Right renal cortex interstitium (tissue), 3 donors: ENCODE results near the gene PCGF5. TPM values are rescaled to one million over a fixed set of nuclear protein-coding genes. Genes with fewer than 3 reads are reported as not detected.
"Not testable (repeated sequence)": the region's sequence is repeated elsewhere in the genome, so short reads cannot be mapped to it uniquely, and the experiment has no call there.

Source experiments
- DNase-seq, 3 donors: peaks; one replicate each; pipeline ENCODE4 v3.0.0-alpha.2; 2013; ENCODE audit warnings: low read depth in 3 of 3, low spot score in 2 of 3
- polyA plus RNA-seq, 3 donors: library from polyadenylated mRNA; unstranded; fragments of 120-200 nt; gene quantifications; one replicate each; pipeline ENCODE4 v1.2.1, GENCODE V29; 2013; ENCODE audit not compliant: insufficient read length in 3 of 3

The PCGF5 gene
- polyA plus RNA-seq, 3 donors = 26.9 to 27.4 (median 27.3) TPM

DNA sequence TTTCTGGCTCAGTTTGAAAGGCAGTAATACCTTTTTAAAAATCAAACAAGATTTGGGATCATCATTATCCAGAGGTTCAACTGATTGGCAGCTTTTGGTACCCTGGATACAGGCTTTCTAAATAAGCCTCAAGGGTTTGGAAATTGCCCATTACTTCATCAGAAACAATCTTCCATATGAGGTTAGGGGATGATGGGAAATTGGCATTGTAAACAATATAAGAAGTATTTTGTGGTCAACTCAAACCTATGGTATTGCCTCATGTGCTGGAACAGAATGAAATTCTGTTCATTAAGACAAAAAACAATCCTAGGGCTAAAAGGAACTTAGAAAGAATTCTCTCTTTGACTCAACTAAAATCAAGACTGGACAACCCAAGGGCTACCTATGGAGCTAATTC, 97.1 kb downstream of the PCGF5 start:
- no peak for DNase-seq

- DNase-seq = no peak
These were observed 98.9 kb downstream of the PCGF5 start for GRCh38 chr10:91319336-91319735.

DNA sequence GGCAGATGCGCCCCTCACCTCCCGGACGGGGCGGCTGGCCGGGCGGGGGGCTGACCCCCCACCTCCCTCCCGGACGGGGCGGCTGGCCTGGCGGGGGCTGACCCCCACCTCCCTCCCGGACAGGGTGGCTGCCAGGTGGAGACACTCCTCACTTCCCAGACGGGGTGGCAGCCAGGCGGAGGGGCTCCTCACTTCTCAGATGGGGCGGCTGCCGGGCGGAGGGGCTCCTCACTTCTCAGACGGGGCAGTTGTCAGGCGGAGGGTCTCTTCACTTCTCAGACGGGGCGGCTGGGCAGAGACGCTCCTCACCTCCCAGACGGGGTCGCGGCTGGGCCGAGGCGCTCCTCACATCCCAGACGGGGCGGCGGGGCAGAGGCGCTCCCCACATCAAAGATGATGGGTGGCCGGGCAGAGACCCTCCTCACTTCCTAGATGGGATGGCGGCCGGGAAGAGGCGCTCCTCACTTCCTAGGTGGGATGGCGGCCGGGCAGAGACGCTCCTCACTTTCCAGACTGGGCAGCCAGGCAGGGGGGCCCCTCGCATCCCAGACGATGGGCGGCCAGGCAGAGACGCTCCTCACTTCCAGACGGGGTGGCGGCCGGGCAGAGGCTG, 102.9 kb downstream of the PCGF5 start:
- DNase-seq = not testable (repeated sequence)

DNA sequence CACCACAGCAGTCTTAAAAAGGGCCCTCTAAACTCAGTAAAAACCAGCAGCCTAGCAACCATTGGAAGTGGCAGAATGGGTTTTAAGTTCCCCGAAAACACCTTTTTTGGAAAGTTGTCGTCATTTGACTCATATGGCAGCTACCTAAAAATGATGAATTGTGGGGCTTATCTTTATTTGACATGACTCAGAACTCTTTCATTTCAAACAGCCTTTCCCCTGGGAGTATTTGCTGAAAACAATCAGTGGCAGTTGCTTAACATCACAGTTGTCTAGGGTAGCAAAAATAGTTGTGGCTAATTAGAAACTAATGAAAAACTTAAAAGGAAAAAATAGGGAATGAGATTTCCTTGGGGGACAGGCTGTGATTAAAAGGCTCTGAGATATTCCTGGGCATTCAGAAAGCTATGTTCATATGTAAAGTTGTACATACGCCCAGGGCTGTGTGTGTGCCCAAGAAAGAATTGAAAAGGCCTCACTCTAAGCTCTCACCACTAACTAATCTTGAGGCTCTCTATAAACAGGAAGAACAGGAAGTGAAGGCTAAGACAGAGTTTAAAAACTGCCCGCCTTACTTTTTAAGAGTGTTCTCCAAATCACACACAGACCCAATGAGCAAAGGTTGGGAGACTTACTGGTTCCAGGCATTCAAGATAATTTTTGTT, 108.0 kb downstream of the PCGF5 start:
- no peak for DNase-seq

Other genes starting within 250 kb of the PCGF5 start
- gene HECTD2, start 189.7 kb downstream of the PCGF5 start, polyA plus RNA-seq = 10 to 100 TPM; 26.9 to 31.5 (median 29.1) TPM